HCT116 (cell line): ENCODE measurements around the gene FOXK1. TPM values are rescaled to one million over a fixed set of nuclear protein-coding genes. Genes with fewer than 3 reads are reported as not detected.
"Not testable (repeated sequence)": the region's sequence is repeated elsewhere in the genome, so short reads cannot be mapped to it uniquely, and the experiment has no call there.

Experiments
- ATAC-seq: fragments of 200-7000 bp; cut with Tn5 transposase; 2 replicates; pipeline ENCODE4 v1.9.1; 2020; ENCODE audit warnings: mild to moderate bottlenecking, moderate library complexity
- BruUV-seq: library from RNA; stranded (reverse); fragments of 400-500 nt; replicated peaks from 2 replicates; lab custom pipeline; 2021; lab: Mats Ljungman, UMichigan
- CTCF ChIA-PET: fragments of 300-600 bp; sonication (Branson Sonifier 250); formaldehyde crosslinking; loops from one replicate; lab custom pipeline; 2021; ENCODE audit warnings: antibody characterized with exemption; lab: Charles Lee
- POLR2A ChIA-PET: fragments of 300-600, 350-600 bp; sonication (Branson Sonifier 250); formaldehyde crosslinking; loops from one replicate; lab custom pipeline; 2021; ENCODE audit warnings: antibody characterized with exemption; lab: Charles Lee
- RAD21 ChIA-PET, 2 experiments: fragments of 300-600 bp; sonication (Branson Sonifier 250); formaldehyde crosslinking; loops; one replicate each; lab custom pipeline; 2023; ENCODE audit warnings: low total read pairs in 2 of 2; ENCODE audit not compliant: uncharacterized antibody in 2 of 2, unreplicated experiment in 2 of 2, low non-redundant PET in 1 of 2; lab: Charles Lee
- DNase-seq: peaks from one replicate; pipeline ENCODE4 v3.0.0-alpha.2; 2010; ENCODE audit warnings: low read depth, low spot score
- H2AFZ ChIP-seq: fragments of 200-600 bp; shearing (Covaris generic), sonication (generic); 2 replicates; pipeline ENCODE4 v1.6.1; 2017; ENCODE audit warnings: low read depth, mixed run types, mixed read lengths, antibody characterized with exemption, low read length; ENCODE audit not compliant: poor library complexity, severe bottlenecking
- H3K27ac ChIP-seq: 2 replicates; pipeline ENCODE4 v1.5.1; 2012; ENCODE audit warnings: low read depth, low read length
- H3K27me3 ChIP-seq: fragments of 200-600 bp; sonication (generic); 2 replicates; pipeline ENCODE4 v1.6.1; 2016; ENCODE audit warnings: mixed run types, low read length, mixed read lengths; ENCODE audit not compliant: insufficient read depth
- H3K36me3 ChIP-seq, 2 experiments: fragments of 200-500 bp in 1 of 2; fragments of 200-600 bp in 1 of 2; sonication (Bioruptor generic) in 1 of 2; sonication (generic) in 1 of 2; 2 replicates each; pipeline versions ENCODE4 v1.5.1 to v1.6.1; 2014 to 2016; ENCODE audit warnings: low read length in 2 of 2, inconsistent platforms in 1 of 2, mixed read lengths in 1 of 2, mixed run types in 1 of 2; ENCODE audit not compliant: insufficient read depth in 2 of 2, control insufficient read depth in 1 of 2
- H3K4me1 ChIP-seq, 2 experiments: fragments of 200-600 bp in 1 of 2; sonication (generic) in 1 of 2; 2 replicates each; pipeline versions ENCODE4 v1.5.1 to v1.6.1; 2012 to 2017; ENCODE audit warnings: low read length in 2 of 2, inconsistent platforms in 1 of 2, mild to moderate bottlenecking in 1 of 2, mixed read lengths in 1 of 2, mixed run types in 1 of 2, moderate library complexity in 1 of 2; ENCODE audit not compliant: insufficient read depth in 2 of 2, control insufficient read depth in 1 of 2
- H3K4me2 ChIP-seq: fragments of 200-600 bp; sonication (generic); 2 replicates; pipeline ENCODE4 v1.6.1; 2017; ENCODE audit warnings: mixed run types, low read length, mixed read lengths
- H3K4me3 ChIP-seq, 2 experiments: fragments of 200-600 bp in 1 of 2; sonication (generic) in 1 of 2; replicated peaks in 1 of 2; 2 replicates each; pipeline ENCODE4 v1.5.1; 2011 to 2016; ENCODE audit warnings: low read length in 2 of 2, control low read depth in 1 of 2, low read depth in 1 of 2, mild to moderate bottlenecking in 1 of 2, mixed read lengths in 1 of 2, mixed run types in 1 of 2
- H3K79me2 ChIP-seq: fragments of 200-600 bp; sonication (generic); 2 replicates; pipeline ENCODE4 v1.6.1; 2017; ENCODE audit warnings: mild to moderate bottlenecking, mixed run types, low read length, moderate library complexity, mixed read lengths; ENCODE audit not compliant: insufficient read depth
- H3K9ac ChIP-seq: fragments of 200-600 bp; sonication (generic); 2 replicates; pipeline ENCODE4 v1.6.1; 2016; ENCODE audit warnings: low read length, mixed read lengths
- H3K9me2 ChIP-seq: fragments of 200-600 bp; sonication (generic), shearing (Covaris generic); 2 replicates; pipeline ENCODE4 v1.6.1; 2017; ENCODE audit warnings: mixed run types, mild to moderate bottlenecking, moderate library complexity; ENCODE audit not compliant: insufficient read depth
- H3K9me3 ChIP-seq, 2 experiments: fragments of 200-500 bp in 1 of 2; fragments of 200-600 bp in 1 of 2; sonication (Bioruptor generic) in 1 of 2; sonication (generic) in 1 of 2; 2 replicates each; pipeline ENCODE4 v1.6.1; 2014 to 2017; ENCODE audit warnings: low read length in 2 of 2, mixed read lengths in 2 of 2, inconsistent platforms in 1 of 2, low read depth in 1 of 2, mild to moderate bottlenecking in 1 of 2, mixed run types in 1 of 2, moderate library complexity in 1 of 2; ENCODE audit not compliant: control insufficient read depth in 1 of 2, insufficient read depth in 1 of 2
- H4K20me1 ChIP-seq: fragments of 200-600 bp; sonication (generic), shearing (Covaris generic); 2 replicates; pipeline ENCODE4 v1.6.1; 2017; ENCODE audit warnings: mixed run types, mild to moderate bottlenecking, moderate library complexity; ENCODE audit not compliant: insufficient read depth
- CBX3 ChIP-seq: IDR thresholded peaks from 2 replicates; pipeline ENCODE4 v1.6.1; 2012; ENCODE audit warnings: low read depth
- CEBPB ChIP-seq: IDR thresholded peaks from 2 replicates; pipeline ENCODE4 v1.6.1; 2012; ENCODE audit warnings: low read depth
- EGR1 ChIP-seq: IDR thresholded peaks from 2 replicates; pipeline ENCODE4 v1.6.1; 2012; ENCODE audit warnings: low read depth
- SIN3A ChIP-seq: IDR thresholded peaks from 2 replicates; pipeline ENCODE4 v1.6.1; 2012; ENCODE audit warnings: low read depth
- SRF ChIP-seq: IDR thresholded peaks from 2 replicates; pipeline ENCODE4 v1.6.1; 2012; ENCODE audit warnings: low read depth
- TCF7L2 ChIP-seq: IDR thresholded peaks from 2 replicates; pipeline ENCODE4 v1.7.0; 2011; ENCODE audit warnings: borderline replicate concordance, inconsistent platforms; ENCODE audit not compliant: insufficient read depth, insufficient read length; ENCODE audit errors: extremely low read depth
- YY1 ChIP-seq: IDR thresholded peaks from 2 replicates; pipeline ENCODE4 v1.6.1; 2011; ENCODE audit warnings: low read length, low read depth, moderate library complexity, mild to moderate bottlenecking; ENCODE audit not compliant: insufficient replicate concordance; ENCODE audit errors: extremely low read depth
- ZNF274 ChIP-seq: fragments of 200-500 bp; sonication (Bioruptor generic); IDR thresholded peaks from 2 replicates; pipeline ENCODE4 v1.6.1; 2014; ENCODE audit warnings: mild to moderate bottlenecking, low read depth, low read length, inconsistent platforms
- intact Hi-C: fragments of 100-400 bp; cut with micrococcal nuclease; formaldehyde crosslinking; loops from 2 replicates; pipeline ENCODE4 v1.10.0; 2022
- total RNA-seq: library from RNA; stranded (reverse); gene quantifications from one replicate; pipeline ENCODE4 v1.2.1, GENCODE V29; 2021; ENCODE audit not compliant: unreplicated experiment
- TF ChIP-seq, protein P1 (sequence below): IDR thresholded peaks from 2 replicates; pipeline ENCODE4 v1.6.1; 2012
- TF ChIP-seq, protein P2 (sequence below): IDR thresholded peaks from 2 replicates; pipeline ENCODE4 v1.6.1; 2012
- TF ChIP-seq, protein P3 (sequence below): IDR thresholded peaks from 2 replicates; pipeline ENCODE4 v1.6.1; 2012; ENCODE audit warnings: low read depth

FOXK1 gene
- total RNA-seq, 1 experiment from 2014 or later, result 60.5 TPM

DNA sequence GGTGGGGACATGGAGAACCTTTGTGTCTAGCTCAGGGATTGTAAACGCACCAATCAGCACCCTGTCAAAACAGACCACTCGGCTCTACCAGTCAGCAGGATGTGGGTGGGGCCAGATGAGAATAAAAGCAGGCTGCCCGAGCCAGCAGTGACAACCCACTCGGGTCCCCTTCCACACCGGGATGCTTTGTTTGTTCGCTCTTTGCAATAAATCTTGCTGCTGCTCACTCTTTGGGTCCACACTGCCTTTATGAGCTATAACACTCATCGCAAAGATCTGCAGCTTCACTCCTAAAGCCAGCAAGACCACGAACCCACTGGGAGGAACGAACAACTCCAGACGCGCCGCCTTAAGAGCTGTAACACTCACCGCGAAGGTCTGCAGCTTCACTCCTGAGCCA, 112.1 kb downstream of the FOXK1 start:
- intact Hi-C loops, H3K9ac ChIP-seq, H3K36me3 ChIP-seq, H2AFZ ChIP-seq, BruUV-seq, H3K79me2 ChIP-seq, POLR2A ChIA-PET, DNase-seq, H3K4me3 ChIP-seq, H4K20me1 ChIP-seq, H3K27ac ChIP-seq, H3K9me3 ChIP-seq, RAD21 ChIA-PET, H3K27me3 ChIP-seq, ATAC-seq, H3K9me2 ChIP-seq: not testable (repeated sequence)
- CTCF ChIA-PET, result interaction anchor here (1.0 to 1.2 kb wide), 2 partner anchors 90 to 294 kb away, joined by 3 to 4 read pairs; partner anchors contain the start of gene RADIL
- Histone ChIP-seq H3K4me1 (peaks cover 2 to 14% of the 10 kb centered on the region in 2 experiments; a peak in 3 of 4 replicates), H3K4me2 (0 out of 2 replicates have a peak overlapping the region, but pooled peaks have one; percentile 8)

DNA sequence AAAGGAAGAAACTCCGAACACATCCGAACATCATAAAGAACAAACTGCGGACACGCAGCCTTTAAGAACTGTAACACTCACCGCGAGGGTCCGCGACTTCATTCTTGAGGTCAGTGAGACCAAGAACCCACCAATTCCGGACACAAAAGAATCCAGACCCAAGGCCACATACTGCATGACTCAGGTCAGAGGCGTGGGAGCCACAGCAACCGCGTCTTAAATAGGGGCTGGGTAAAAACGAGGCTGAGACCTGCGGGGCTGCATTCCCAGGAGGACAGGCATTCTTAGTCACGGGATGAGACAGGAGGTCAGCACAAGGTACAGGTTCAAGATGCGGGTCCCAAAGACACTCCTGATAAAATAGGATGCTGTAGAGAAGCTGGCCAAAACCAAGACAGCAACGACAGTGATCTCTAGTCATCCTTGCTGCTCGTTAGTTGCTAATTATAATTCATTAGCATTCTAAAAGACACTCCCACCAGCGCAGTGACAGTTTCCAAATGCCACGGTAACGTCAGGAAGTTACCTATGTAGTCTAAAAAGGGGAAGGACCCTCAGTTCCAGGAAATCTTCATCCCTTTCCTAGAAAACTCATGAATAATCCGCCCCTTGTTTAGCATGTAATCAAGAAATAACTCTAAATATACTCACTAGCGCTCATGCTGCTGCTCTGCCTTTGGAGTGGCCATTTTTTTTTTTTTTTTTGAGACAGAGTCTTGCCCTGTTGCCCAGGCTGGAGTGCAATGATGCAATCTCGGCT, 112.7 kb downstream of the FOXK1 start:
- TF ChIP-seq EGR1 (no peak), YY1 (no peak), CEBPB (no peak), SIN3A (no peak), TCF7L2 (no peak), SRF (no peak), CBX3 (no peak), ZNF274 (no peak)
- TF ChIP-seq, protein P1, sequence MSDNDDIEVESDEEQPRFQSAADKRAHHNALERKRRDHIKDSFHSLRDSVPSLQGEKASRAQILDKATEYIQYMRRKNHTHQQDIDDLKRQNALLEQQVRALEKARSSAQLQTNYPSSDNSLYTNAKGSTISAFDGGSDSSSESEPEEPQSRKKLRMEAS, result no peak
- TF ChIP-seq, protein P2, sequence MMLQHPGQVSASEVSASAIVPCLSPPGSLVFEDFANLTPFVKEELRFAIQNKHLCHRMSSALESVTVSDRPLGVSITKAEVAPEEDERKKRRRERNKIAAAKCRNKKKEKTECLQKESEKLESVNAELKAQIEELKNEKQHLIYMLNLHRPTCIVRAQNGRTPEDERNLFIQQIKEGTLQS, result no peak
- TF ChIP-seq, protein P3, sequence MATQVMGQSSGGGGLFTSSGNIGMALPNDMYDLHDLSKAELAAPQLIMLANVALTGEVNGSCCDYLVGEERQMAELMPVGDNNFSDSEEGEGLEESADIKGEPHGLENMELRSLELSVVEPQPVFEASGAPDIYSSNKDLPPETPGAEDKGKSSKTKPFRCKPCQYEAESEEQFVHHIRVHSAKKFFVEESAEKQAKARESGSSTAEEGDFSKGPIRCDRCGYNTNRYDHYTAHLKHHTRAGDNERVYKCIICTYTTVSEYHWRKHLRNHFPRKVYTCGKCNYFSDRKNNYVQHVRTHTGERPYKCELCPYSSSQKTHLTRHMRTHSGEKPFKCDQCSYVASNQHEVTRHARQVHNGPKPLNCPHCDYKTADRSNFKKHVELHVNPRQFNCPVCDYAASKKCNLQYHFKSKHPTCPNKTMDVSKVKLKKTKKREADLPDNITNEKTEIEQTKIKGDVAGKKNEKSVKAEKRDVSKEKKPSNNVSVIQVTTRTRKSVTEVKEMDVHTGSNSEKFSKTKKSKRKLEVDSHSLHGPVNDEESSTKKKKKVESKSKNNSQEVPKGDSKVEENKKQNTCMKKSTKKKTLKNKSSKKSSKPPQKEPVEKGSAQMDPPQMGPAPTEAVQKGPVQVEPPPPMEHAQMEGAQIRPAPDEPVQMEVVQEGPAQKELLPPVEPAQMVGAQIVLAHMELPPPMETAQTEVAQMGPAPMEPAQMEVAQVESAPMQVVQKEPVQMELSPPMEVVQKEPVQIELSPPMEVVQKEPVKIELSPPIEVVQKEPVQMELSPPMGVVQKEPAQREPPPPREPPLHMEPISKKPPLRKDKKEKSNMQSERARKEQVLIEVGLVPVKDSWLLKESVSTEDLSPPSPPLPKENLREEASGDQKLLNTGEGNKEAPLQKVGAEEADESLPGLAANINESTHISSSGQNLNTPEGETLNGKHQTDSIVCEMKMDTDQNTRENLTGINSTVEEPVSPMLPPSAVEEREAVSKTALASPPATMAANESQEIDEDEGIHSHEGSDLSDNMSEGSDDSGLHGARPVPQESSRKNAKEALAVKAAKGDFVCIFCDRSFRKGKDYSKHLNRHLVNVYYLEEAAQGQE, result no peak
- TF ChIP-seq, all 23 proteins: peak for 0
- H3K4me3 ChIP-seq, result no peak overlapping the region
- BruUV-seq, result no TSS peak
- no peaks in the 10 kb centered on the region for H3K27me3 ChIP-seq
- no peak overlapping the region for H3K9ac ChIP-seq
- no peaks in the 10 kb centered on the region for H3K36me3 ChIP-seq
- ChIA-PET POLR2A (no interaction called here), RAD21 (no interaction called here), CTCF (interaction anchor here (0.7 to 1.2 kb wide), 3 partner anchors 89 to 1029 kb away, joined by 3 to 4 read pairs (median 3); partner anchors contain the start of gene RADIL)
- peak overlapping the region; percentile 8; the same call in 1 of the 2 replicates for H3K4me2 ChIP-seq
- DNase-seq, result no peak
- H3K4me1 ChIP-seq, result peaks cover 2 to 14% of the 10 kb centered on the region in 2 experiments; a peak in 3 of 4 replicates
- no peak overlapping the region for H3K27ac ChIP-seq
- H4K20me1 ChIP-seq, result no peaks in the 10 kb centered on the region
- H2AFZ ChIP-seq, result no peak overlapping the region
- no peaks in the 10 kb centered on the region for H3K9me2 ChIP-seq
- intact Hi-C loops, result no loop called here
- no peak for ATAC-seq
- no peaks in the 10 kb centered on the region for H3K79me2 ChIP-seq
- H3K9me3 ChIP-seq, result no peaks in the 10 kb centered on the region
